ENCODE measurements around the gene NDUFV1. TPM values are rescaled to one million over a fixed set of nuclear protein-coding genes. Genes with fewer than 3 reads are reported as not detected.

NDUFV1 gene
- total RNA-seq, 1 experiment from 2014 or later: 321 TPM

- DNase-seq: peak in 1 of 2 experiments; percentile 11
- no peaks in the 10 kb centered on the region for H4K20me1 ChIP-seq (ENCODE audit: insufficient read depth)
These were observed 40.0 kb downstream of the NDUFV1 start for GRCh38 chr11:67646535-67647336.

GRCh38 chr11:67647471-67647870 lies 40.7 kb downstream of the NDUFV1 start:
- no peak overlapping the region for H3K27ac ChIP-seq
- ChIA-PET CTCF (interaction anchor here (0.6 kb wide), 2 partner anchors 54 to 139 kb away, joined by 3 read pairs; partner anchors contain the start of gene CDK2AP2), POLR2A (ENCODE audit: unreplicated experiment) (no interaction called here)
- H3K9me2 ChIP-seq (ENCODE audit: insufficient read depth): no peaks in the 10 kb centered on the region
- H3F3A ChIP-seq (ENCODE audit: insufficient read depth, low read depth): peaks cover 28% of the 10 kb centered on the region
- H4K20me1 ChIP-seq (ENCODE audit: insufficient read depth): no peaks in the 10 kb centered on the region
- no peaks in the 10 kb centered on the region for H3K9me3 ChIP-seq (ENCODE audit: insufficient read depth, low read depth)
- no TSS peak for BruUV-seq (replicated peaks)
- intact Hi-C loops (cut with micrococcal nuclease; ENCODE audit: unreplicated experiment): no loop called here
- no peaks in the 10 kb centered on the region for H3K79me2 ChIP-seq (ENCODE audit: low read depth)
- no peaks in the 10 kb centered on the region for H3K27me3 ChIP-seq (ENCODE audit: insufficient read depth, low read depth)
- H3K36me3 ChIP-seq (ENCODE audit: low read depth): no peaks in the 10 kb centered on the region
- H3K4me3 ChIP-seq: no peak overlapping the region
- H3K4me2 ChIP-seq: no peak overlapping the region
- DNase-seq: peak in 1 of 2 experiments; percentile 10
- TF ChIP-seq EZH2 (IDR thresholded peaks at IDR 0.05; ENCODE audit: low read depth): no peak
- TF ChIP-seq CTCF (conservative IDR thresholded peaks at IDR 0.05): no peak
- no peaks in the 10 kb centered on the region for H3K4me1 ChIP-seq (replicated peaks; ENCODE audit: insufficient read depth)
- H2AFZ ChIP-seq: no peak overlapping the region

More at GRCh38 chr11:67646535-67647336, 40.0 kb downstream of the NDUFV1 start:
- Histone ChIP-seq H3K4me3 (no peak overlapping the region), H3K36me3 (ENCODE audit: low read depth) (no peaks in the 10 kb centered on the region), H3K79me2 (ENCODE audit: low read depth) (no peaks in the 10 kb centered on the region), H3F3A (ENCODE audit: insufficient read depth, low read depth) (peaks cover 25% of the 10 kb centered on the region), H3K27me3 (ENCODE audit: insufficient read depth, low read depth) (no peaks in the 10 kb centered on the region), H3K9me3 (ENCODE audit: insufficient read depth, low read depth) (no peaks in the 10 kb centered on the region), H3K9me2 (ENCODE audit: insufficient read depth) (no peaks in the 10 kb centered on the region), H3K27ac (no peak overlapping the region), H3K4me1 (replicated peaks; ENCODE audit: insufficient read depth) (no peaks in the 10 kb centered on the region), H3K4me2 (no peak overlapping the region), H2AFZ (no peak overlapping the region)
- TF ChIP-seq EZH2 (IDR thresholded peaks at IDR 0.05; ENCODE audit: low read depth): no peak
- TF ChIP-seq CTCF (conservative IDR thresholded peaks at IDR 0.05): no peak
- BruUV-seq (replicated peaks): no TSS peak
- ChIA-PET CTCF (no interaction called here), POLR2A (ENCODE audit: unreplicated experiment) (interaction anchor here (0.7 kb wide), 1 partner anchor 55 kb away, joined by 3 read pairs; no protein-coding TSS in a partner anchor)
- intact Hi-C loops (cut with micrococcal nuclease; ENCODE audit: unreplicated experiment): no loop called here

GRCh38 chr11:67648140-67648795 lies 41.5 kb downstream of the NDUFV1 start:
- H3K36me3 ChIP-seq (ENCODE audit: low read depth): no peaks in the 10 kb centered on the region
- H2AFZ ChIP-seq: no peak overlapping the region
- no peak for TF ChIP-seq EZH2 (IDR thresholded peaks at IDR 0.05; ENCODE audit: low read depth)
- TF ChIP-seq CTCF (conservative IDR thresholded peaks at IDR 0.05): peak; percentile 59
- no TSS peak for BruUV-seq (replicated peaks)
- no peaks in the 10 kb centered on the region for H3K9me3 ChIP-seq (ENCODE audit: insufficient read depth, low read depth)
- peaks cover 29% of the 10 kb centered on the region for H3F3A ChIP-seq (ENCODE audit: insufficient read depth, low read depth)
- H4K20me1 ChIP-seq (ENCODE audit: insufficient read depth): no peaks in the 10 kb centered on the region
- H3K9me2 ChIP-seq (ENCODE audit: insufficient read depth): no peaks in the 10 kb centered on the region
- no peaks in the 10 kb centered on the region for H3K27me3 ChIP-seq (ENCODE audit: insufficient read depth, low read depth)
- no peaks in the 10 kb centered on the region for H3K4me1 ChIP-seq (replicated peaks; ENCODE audit: insufficient read depth)
- H3K27ac ChIP-seq: no peak overlapping the region
- POLR2A ChIA-PET (ENCODE audit: unreplicated experiment): interaction anchor here (0.6 to 0.7 kb wide), 2 partner anchors 56 to 75 kb away, joined by 3 read pairs; no protein-coding TSS in a partner anchor
- H3K79me2 ChIP-seq (ENCODE audit: low read depth): no peaks in the 10 kb centered on the region
- CTCF ChIA-PET: interaction anchor here (0.6 kb wide), 2 partner anchors 54 to 140 kb away, joined by 3 read pairs; partner anchors contain the start of gene CDK2AP2
- DNase-seq: peak; percentile 46 to 59
- H3K4me2 ChIP-seq: no peak overlapping the region
- intact Hi-C loops (cut with micrococcal nuclease; ENCODE audit: unreplicated experiment): no loop called here
- no peak overlapping the region for H3K4me3 ChIP-seq

All from PC-9 (cell line).